ENCODE measurements around the gene IGFBP3.

DNA sequence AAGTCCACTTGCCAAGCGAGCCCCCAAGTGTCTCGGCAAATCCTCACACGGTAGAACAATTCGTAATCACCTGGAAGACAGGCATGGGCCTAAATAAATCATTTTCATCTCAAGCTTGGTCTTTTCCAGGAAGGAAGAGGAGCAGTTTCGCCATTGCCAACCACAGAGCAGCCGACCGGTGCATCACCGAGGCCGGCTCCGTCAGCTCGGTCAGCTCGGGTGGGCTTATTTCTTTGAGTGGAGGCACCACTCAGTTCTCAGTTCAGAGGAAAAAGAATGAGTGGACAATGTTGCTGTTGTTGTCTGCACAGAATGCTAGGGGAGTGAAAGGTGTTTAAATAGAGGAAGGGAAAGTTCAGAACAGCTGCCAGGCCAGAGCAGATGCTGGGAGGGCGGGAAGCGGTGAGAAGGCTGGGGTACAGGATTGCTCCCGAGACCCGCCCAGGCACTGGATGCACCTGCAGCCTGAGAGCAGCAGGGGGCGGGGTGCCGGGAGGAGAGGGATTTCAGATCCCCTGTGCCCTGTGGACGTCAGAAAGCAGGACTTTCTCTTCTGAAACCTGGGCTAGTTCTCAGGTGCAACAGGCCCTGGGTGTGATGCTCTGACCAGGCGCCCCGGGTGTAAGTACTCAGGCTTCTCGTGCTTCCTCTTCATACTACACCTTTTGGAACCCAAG, 17.7 kb upstream of the IGFBP3 start:
- TF ChIP-seq CTCF (IDR thresholded peaks at IDR 0.05; ENCODE audit: insufficient read depth, low read depth, low read length) (no peak), EZH2 (IDR thresholded peaks at IDR 0.05; ENCODE audit: insufficient read depth, low read length) (no peak)
